GM12878 (cell line): ENCODE results near the gene IGIP.

Source experiments
- BCL11A ChIP-seq: IDR thresholded peaks from 2 replicates; pipeline ENCODE4 v1.6.1; 2011; ENCODE audit warnings: low read depth, low read length
- CTCF ChIP-seq, 3 experiments: IDR thresholded peaks in 2 of 3; conservative IDR thresholded peaks in 1 of 3; 2 replicates each; pipeline ENCODE4 v1.5.1; 2011; ENCODE audit warnings: low read depth in 3 of 3, low read length in 3 of 3, mild to moderate bottlenecking in 3 of 3, control low read depth in 2 of 3, moderate library complexity in 2 of 3, inconsistent platforms in 1 of 3, mixed read lengths in 1 of 3; ENCODE audit not compliant: control insufficient read depth in 2 of 3, insufficient read depth in 1 of 3; ENCODE audit errors: extremely low read depth in 1 of 3
- JUNB ChIP-seq: IDR thresholded peaks from 2 replicates; pipeline ENCODE4 v1.6.1; 2016; ENCODE audit warnings: antibody characterized with exemption, mild to moderate bottlenecking
- JUND ChIP-seq: IDR thresholded peaks from 2 replicates; pipeline ENCODE4 v1.6.1; 2012; ENCODE audit warnings: low read depth, mild to moderate bottlenecking, low read length, improper control_type of control experiment, moderate library complexity

GRCh38 chr5:140145256-140145655 is 19.5 kb downstream of the IGIP start:
- no peak for TF ChIP-seq JUNB
- no peak for TF ChIP-seq BCL11A
- no peak for TF ChIP-seq CTCF (IDR thresholded peaks at IDR 0.05 in 2 of 3, conservative IDR thresholded peaks at IDR 0.05 in 1 of 3; ENCODE audit: control insufficient read depth in 2 of 3, extremely low read depth in 1 of 3, insufficient read depth in 1 of 3, low read depth in 3 of 3, low read length in 3 of 3)
- no peak for TF ChIP-seq JUND
